HG03558 (cell line): ENCODE results near the gene BMP8A.
"Not testable (repeated sequence)": the region's sequence is repeated elsewhere in the genome, so short reads cannot be mapped to it uniquely, and the experiment has no call there.

Experiments
- ATAC-seq: cut with Tn5 transposase; IDR thresholded peaks from one replicate; pipeline ENCODE4 v1.9.1; 2021; ENCODE audit warnings: moderate number of reproducible peaks; ENCODE audit not compliant: unreplicated experiment; ENCODE audit errors: extremely low read depth

Gene BMP8A

DNA sequence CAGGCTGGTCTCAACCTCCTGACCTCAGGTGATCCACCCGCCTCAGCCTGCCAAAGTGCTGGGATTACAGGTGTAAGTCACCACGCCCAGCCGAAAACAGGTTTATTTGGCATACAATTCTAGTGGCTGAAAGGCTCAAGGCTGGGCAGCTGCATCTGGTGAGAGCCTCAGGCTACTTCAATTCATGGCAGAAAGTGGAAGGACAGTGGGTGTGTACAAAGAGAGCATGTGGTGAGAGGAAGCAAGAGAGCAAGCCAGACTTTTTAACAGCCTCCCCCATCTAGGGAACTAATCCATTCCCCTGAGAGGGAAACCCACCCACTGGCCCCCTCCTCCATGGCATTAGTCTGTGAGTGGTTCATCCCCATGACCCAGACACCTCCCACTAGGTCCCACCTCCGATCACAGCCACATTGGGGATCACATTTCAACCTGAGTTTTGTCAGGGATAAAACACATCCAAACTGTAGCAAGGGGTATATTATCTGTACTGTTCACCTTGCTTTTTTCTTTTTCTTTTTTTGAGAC, 9.5 kb downstream of the BMP8A start:
- ATAC-seq = no peak

GRCh38 chr1:39501666-39502065, 10.2 kb downstream of the BMP8A start:
- ATAC-seq = no peak

DNA sequence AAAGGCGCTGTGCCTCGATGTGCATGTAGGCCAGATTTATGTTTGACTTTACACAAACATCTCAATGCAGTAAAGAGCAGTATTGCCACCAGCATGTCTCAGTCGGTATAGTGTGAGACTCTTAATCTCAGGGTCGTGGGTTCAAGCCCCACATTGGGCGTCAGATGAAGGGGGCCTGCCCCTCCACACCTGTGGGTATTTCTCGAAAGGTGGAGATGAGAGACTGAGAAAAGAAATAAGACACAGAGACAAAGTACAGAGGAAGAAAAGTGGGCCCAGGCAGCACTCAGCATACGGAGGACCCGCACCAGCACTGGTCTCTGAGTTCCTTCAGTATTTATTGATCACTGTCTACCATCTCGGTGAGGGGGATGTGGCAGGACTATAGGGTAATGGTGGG, 13.0 kb downstream of the BMP8A start:
- ATAC-seq = not testable (repeated sequence)

- ATAC-seq = no peak
Measured at GRCh38 chr1:39505289-39505688, 13.9 kb downstream of the BMP8A start.

DNA sequence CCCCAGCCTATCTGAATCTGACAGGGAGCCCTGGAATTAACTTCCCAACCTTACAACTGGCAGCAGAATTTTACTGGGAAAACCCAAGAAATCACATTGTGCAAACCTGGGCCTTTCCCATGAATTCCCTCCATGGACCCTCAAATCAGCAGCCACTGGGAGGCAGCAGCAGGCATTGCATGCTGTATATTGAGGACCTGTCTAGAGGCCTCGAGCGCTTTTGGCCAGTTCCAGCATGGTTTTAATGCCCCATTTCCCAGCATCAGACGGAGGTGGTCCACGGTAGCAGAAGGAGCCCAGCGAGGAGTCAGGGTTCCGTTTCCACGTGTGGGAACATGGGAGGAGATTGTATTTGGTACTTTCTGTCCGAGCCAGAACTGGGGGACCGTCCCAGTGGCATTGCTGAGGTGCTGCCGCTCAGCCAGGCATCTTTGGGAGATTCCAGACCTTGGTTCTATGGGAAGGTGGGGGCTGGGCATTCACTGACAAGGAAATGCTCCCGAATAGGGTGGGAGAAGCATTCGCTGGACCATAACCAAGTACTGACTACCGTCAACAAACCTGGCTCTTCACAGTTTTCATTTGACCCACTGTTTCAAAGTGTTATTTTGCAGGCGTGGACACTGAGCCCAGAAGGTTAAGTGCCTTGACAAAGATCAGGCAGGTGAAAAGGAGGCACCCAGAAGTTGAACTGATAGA, 15.9 kb downstream of the BMP8A start:
- no peak for ATAC-seq

DNA sequence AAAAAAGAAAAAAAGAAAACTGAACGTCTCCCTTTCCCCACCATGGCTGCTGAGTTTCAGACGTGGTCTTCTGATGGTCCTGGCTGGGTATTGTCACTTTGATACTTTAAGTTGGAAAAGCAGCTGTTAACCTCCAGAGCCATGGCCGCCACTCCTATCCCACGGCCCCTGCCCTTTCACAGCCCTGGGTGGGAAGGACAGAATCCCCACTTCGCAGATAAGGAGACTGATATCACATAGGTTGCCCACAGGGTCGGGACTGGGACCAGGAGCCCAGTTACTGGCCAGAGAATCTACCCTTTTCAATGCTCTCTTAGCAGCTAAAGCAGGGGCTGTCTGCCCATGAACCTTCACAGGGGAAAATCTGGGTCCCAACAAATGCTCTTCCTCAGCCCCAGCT, 16.8 kb downstream of the BMP8A start:
- no peak for ATAC-seq

DNA sequence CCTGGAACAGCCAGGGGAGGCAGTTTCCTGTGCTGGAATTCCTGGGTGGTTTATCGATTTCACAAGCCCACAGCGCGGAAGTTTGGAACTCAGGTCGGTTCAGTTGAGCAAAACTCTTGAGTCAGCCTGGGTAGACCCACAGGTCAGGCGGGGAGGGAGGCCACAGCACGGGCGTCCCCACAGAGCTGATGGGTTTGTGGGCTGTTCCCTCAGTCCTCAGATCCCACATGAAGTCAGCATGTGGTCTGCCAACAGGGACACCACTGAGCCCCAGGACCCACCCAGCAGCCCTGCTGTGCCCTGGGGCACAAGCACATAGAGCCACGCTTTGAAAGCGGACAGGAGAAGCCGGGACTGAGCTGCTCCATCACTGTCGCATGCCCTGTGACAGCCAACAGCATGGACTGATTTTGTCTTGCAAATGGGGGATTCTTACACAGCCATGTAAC, 17.4 kb downstream of the BMP8A start:
- no peak for ATAC-seq

- ATAC-seq = no peak
Measured at GRCh38 chr1:39509360-39510009, 18.0 kb downstream of the BMP8A start.

DNA sequence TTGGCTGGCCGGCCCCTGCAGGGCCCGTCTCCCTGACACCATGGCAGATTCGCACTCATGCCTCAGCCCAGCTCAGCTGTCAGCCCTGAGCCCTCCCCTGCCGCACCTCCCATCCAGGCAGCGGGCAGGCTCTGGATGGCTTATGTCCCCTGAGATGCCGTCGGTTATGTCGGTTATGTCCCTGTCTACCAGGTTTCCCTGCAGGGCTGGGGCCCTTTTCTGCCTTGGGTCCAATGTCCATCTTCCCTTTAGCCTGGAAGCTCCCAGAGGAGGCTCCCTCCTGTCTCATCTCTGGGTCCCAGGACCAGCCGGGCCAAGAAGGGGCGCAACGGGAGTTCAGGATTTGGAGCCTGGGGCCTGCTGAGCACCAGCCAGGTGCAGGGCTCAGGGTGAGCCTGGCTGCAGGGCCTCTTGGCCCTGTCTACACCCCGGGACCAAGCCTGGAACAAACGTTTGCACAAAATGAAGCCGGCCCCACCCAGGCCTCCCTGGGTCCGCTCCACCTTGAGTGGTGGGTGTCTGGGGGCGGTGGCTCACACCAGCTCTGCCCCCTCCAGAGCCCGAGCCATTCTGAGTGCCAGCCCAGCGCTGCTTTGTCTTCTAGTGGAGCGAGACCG, 19.2 kb downstream of the BMP8A start:
- not testable (repeated sequence) for ATAC-seq

DNA sequence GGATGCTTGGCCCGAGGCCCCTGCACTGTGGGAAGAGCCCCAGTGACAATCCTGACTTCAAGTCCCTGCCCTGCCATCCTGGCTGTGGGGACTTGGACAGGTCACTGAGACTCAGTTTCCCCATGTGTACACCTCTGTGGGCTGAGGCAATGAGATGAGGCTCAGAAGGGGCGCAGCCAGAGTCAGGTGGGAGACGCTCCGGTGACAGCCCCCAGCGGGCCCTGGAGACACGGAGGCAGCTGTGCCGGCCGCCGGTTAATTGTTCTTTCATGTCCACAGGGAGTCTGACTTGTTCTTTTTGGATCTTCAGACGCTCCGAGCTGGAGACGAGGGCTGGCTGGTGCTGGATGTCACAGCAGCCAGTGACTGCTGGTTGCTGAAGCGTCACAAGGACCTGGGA, 20.0 kb downstream of the BMP8A start:
- ATAC-seq = not testable (repeated sequence)

- ATAC-seq = not testable (repeated sequence)
Measured at GRCh38 chr1:39512234-39512847, 20.9 kb downstream of the BMP8A start.

DNA sequence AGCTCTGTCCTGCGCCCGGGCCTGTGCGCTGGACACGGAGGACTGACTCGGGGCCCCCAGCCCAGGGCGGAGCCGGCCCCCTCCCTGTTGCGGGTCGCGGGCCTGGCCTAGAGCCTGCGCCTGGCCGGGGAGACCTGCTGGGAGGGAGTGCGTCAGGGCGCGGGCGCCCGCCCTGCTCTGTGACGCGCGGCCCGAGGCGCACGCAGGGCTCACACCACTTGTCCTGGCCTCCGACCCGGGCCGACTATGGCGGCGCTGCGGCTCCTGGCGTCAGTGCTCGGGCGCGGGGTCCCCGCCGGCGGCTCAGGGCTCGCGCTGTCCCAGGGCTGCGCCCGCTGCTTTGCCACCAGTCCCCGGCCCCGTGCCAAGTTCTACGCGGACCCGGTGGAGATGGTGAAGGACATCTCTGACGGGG, 23.3 kb downstream of the BMP8A start:
- not testable (repeated sequence) for ATAC-seq

- not testable (repeated sequence) for ATAC-seq
Measured at GRCh38 chr1:39515131-39516086, 24.0 kb downstream of the BMP8A start.

GRCh38 chr1:39516841-39517240, 25.4 kb downstream of the BMP8A start:
- ATAC-seq = not testable (repeated sequence)

- ATAC-seq = not testable (repeated sequence)
Measured at GRCh38 chr1:39517936-39518335, 26.5 kb downstream of the BMP8A start.

GRCh38 chr1:39519376-39519775, 27.9 kb downstream of the BMP8A start:
- not testable (repeated sequence) for ATAC-seq

DNA sequence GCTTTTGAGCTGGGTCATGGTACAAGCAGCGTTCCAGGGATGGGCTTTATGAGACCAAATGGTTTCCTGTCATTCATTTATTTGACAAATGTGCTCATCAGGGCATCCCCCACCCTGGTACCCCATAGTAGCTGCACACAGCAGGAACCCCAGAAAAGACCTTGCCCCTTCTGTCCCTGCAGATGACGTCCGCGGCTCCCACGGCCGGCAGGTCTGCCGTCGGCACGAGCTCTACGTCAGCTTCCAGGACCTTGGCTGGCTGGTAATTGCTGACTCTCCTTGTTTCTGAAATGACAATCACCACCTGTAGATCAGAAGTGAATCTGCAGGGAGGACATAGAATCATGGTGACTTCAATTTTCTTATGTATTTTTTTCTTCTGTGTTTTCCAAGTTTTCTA, 30.8 kb downstream of the BMP8A start:
- ATAC-seq = not testable (repeated sequence)

DNA sequence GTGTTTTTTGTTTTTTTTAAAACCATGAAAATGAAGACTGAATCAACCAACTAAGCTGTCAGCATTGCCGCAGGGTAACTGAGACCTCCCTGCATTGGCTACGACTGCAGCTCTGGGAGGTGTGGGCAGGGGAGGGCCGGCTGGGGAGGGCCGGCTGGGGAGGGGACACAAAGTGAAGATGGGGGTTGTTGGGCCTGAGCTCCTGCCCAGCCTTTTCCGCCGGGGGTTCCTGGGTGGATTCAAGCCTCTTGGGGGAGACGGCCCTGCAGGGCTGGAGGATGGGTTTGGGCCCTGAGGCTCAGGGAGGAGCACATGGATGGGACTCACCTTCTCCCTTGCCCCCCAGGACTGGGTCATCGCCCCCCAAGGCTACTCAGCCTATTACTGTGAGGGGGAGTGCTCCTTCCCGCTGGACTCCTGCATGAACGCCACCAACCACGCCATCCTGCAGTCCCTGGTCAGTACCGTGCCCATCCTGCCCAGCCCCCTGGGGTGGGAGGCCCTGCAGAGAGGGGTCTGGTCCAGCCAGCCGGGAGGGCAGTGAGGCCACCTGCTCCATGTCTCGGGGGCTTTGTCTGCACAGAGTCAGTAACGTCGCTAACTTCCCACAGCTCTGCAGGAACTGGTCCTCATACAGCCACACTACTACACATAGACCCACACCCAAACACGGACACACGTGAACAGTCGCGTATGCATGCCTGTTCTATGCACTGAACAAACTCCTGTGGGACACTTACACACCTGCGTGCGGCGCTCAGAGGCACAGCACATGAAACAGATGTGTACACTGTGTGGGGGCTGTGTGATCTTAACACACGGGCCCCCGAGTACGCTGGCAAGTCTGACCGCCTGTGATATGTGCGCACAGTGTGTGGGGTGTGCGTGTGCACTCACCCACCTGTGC, 31.5 kb downstream of the BMP8A start:
- ATAC-seq = no peak

- no peak for ATAC-seq
Measured at GRCh38 chr1:39524171-39524570, 32.7 kb downstream of the BMP8A start.
